ENCODE results near the gene STK33.

Gene STK33

DNA sequence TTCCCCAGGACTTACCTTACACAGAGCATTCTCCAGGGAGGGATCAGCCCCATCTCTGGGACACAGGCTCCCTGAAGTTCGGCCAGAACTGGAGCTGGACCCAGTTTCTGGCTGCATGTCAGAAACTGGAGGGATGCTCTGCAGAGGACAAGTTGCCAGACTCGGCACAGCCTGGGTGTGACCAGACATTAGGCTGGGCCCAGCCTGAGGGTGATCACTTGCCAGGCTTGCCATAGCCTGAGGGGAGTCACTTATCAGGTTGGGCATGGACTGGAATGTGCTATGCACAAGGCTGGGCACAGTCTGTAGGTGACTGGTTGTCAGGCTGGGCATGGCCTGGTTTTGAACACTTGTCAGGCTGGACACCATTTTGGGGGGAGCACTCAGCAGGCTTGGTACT, 30.7 kb upstream of the STK33 start:
- Histone ChIP-seq H3K36me3 (peaks cover 37% of the 10 kb centered on the region), H3K27me3 (no peaks in the 10 kb centered on the region), H3K4me3 (no peak overlapping the region), H3K4me1 (no peaks in the 10 kb centered on the region), H3K27ac (no peak overlapping the region), H4K20me1 (no peaks in the 10 kb centered on the region), H3K9ac (no peak overlapping the region), H3K9me3 (no peaks in the 10 kb centered on the region), H3K4me2 (no peak overlapping the region)
- TF ChIP-seq Cebpa-rat (IDR thresholded peaks at IDR 0.05): no peak

DNA sequence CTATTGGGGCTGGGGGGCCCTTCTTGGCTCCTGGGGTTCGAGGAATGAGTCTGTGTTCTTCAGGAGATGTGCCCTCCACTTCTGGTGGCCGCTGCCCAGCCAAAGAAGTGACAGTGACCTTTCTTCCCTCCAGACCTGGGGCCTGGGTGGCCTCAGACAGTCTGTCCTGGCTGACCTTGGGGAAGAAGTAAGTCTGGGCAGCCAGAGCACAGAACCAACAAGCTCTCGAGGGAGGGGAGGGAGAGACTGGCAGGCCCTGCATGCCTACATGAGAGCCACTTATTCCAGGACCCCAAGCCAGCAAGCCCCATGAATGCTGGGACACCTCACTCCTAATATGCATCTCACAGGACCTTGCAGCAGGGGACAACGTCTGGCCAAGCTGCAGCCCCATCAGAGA, 27.1 kb upstream of the STK33 start:
- Histone ChIP-seq H4K20me1 (no peaks in the 10 kb centered on the region), H3K27me3 (no peaks in the 10 kb centered on the region), H3K4me1 (no peaks in the 10 kb centered on the region), H3K27ac (no peak overlapping the region), H3K4me2 (no peak overlapping the region), H3K9ac (no peak overlapping the region), H3K4me3 (no peak overlapping the region), H3K36me3 (peaks cover 46% of the 10 kb centered on the region), H3K9me3 (no peaks in the 10 kb centered on the region)
- no peak for TF ChIP-seq Cebpa-rat (IDR thresholded peaks at IDR 0.05)

GRCh38 chr11:8617063-8617462, 23.0 kb upstream of the STK33 start:
- H4K20me1 ChIP-seq: no peaks in the 10 kb centered on the region
- no peak overlapping the region for H3K4me3 ChIP-seq
- no peaks in the 10 kb centered on the region for H3K27me3 ChIP-seq
- no peak for TF ChIP-seq Cebpa-rat (IDR thresholded peaks at IDR 0.05)
- H3K36me3 ChIP-seq: peaks cover 26% of the 10 kb centered on the region; the same call in 1 of the 2 replicates
- H3K4me1 ChIP-seq: peaks cover 18% of the 10 kb centered on the region
- no peak overlapping the region for H3K4me2 ChIP-seq
- no peaks in the 10 kb centered on the region for H3K9me3 ChIP-seq
- no peak overlapping the region for H3K9ac ChIP-seq
- no peak overlapping the region for H3K27ac ChIP-seq

DNA sequence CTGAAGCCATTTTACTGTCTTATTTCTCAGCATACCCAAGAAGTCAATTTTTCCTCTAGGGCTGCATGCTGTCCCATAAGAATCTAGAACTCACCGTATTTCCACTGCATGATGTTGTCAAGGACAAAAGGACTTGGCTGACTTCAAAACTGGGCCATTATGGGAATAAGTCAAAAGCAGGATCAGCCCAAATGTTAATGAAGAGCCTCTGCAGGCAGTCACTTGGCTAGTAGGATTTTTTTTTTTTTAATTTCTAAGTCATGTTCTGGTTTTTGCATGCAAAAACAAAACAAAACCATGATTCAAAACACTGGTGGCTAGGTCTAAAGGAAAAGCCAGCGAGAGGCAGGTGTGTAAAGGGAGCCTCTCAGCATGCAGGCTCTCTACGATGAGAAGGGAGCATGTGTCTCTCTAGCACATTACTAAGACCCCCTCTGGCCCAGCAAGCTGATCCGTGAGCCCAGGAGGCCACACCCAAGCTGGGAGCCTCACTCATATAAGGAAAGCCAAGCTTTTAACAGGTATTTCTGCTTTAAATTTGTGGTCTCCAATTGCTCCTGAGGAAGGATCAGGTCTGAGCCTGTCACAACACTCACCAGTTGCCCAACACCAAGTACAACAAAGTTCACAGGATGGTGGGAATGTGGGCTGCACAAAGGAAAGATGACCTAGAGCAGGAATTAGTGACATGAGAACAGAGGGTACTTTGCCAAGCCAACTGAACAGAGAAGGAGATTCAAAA, 21.4 kb upstream of the STK33 start:
- Histone ChIP-seq H3K4me3 (no peak overlapping the region), H3K36me3 (peaks cover 13% of the 10 kb centered on the region; the same call in 1 of the 2 replicates), H4K20me1 (no peaks in the 10 kb centered on the region), H3K4me2 (no peak overlapping the region), H3K4me1 (peaks cover 18% of the 10 kb centered on the region), H3K9me3 (no peaks in the 10 kb centered on the region), H3K27me3 (no peaks in the 10 kb centered on the region), H3K27ac (no peak overlapping the region), H3K9ac (no peak overlapping the region)
- TF ChIP-seq Cebpa-rat (IDR thresholded peaks at IDR 0.05): no peak

- H3K27me3 ChIP-seq: no peaks in the 10 kb centered on the region
- no peak overlapping the region for H3K27ac ChIP-seq
- no peaks in the 10 kb centered on the region for H3K9me3 ChIP-seq
- no peak overlapping the region for H3K9ac ChIP-seq
- 0 out of 2 replicates have a peak, but pooled peaks cover 9% of the 10 kb centered on the region for H3K36me3 ChIP-seq
- H3K4me1 ChIP-seq: peaks cover 18% of the 10 kb centered on the region
- TF ChIP-seq Cebpa-rat (IDR thresholded peaks at IDR 0.05): no peak
- no peaks in the 10 kb centered on the region for H4K20me1 ChIP-seq
- no peak overlapping the region for H3K4me2 ChIP-seq
- no peak overlapping the region for H3K4me3 ChIP-seq
These were observed 20.5 kb upstream of the STK33 start for GRCh38 chr11:8614497-8614896.

GRCh38 chr11:8613036-8613435, 19.0 kb upstream of the STK33 start:
- no peak for TF ChIP-seq Cebpa-rat (IDR thresholded peaks at IDR 0.05)
- Histone ChIP-seq H3K36me3 (0 out of 2 replicates have a peak, but pooled peaks cover 9% of the 10 kb centered on the region), H3K9ac (no peak overlapping the region), H3K4me3 (no peak overlapping the region), H3K4me1 (peaks cover 18% of the 10 kb centered on the region), H3K4me2 (peak overlapping the region; percentile 47), H3K9me3 (no peaks in the 10 kb centered on the region), H3K27ac (no peak overlapping the region), H3K27me3 (no peaks in the 10 kb centered on the region), H4K20me1 (no peaks in the 10 kb centered on the region)

DNA sequence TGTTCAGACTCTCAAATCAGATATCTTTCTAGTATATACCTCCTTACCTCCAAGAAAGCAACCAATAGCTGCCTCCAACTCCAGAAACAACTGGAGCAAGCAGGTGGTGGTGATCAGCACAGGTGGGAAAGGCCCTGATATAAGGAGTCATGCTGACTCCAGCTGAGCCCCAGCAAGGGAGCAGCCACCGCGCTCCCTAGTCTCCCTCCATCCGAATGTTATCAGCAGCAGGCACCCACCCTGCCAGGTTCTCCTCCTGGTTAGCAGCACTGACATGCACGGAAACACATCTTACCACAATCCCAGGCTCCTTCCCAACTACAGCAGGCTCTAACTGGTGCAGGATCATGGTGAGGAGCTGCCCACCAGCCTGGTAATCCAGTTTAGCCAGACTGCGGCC, 18.5 kb upstream of the STK33 start:
- Histone ChIP-seq H3K27ac (no peak overlapping the region), H4K20me1 (no peaks in the 10 kb centered on the region), H3K9ac (no peak overlapping the region), H3K4me3 (no peak overlapping the region), H3K4me2 (peak overlapping the region; percentile 47), H3K27me3 (no peaks in the 10 kb centered on the region), H3K9me3 (no peaks in the 10 kb centered on the region), H3K4me1 (peaks cover 18% of the 10 kb centered on the region), H3K36me3 (0 out of 2 replicates have a peak, but pooled peaks cover 9% of the 10 kb centered on the region)
- TF ChIP-seq Cebpa-rat (IDR thresholded peaks at IDR 0.05): no peak

DNA sequence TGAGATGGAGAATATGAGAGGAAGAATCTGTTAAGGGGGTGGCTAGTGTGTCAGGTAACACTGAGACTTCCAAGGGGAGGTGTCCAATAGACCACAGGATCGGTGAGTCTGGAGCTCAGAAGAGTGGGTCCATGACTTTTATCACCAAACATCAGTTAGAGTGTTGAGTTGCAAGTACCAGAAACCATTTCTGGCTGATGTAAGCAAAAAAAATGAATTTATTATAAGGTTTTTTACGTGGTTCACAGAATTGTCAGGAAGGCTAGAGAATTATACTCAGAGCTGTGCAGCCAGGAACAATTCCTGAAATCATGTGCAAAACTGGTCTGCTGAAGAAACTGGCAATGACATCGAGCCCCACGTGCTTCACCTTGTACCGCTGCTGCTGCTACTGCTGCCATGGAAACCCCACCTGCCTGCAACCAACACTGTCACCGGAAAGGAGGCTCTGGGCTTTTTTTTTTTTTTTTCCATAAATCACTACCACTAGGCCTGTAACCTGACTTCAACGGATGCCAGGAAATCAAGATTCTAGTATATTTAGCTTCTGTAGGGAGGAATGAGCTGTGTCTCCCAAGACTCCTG, 16.6 kb upstream of the STK33 start:
- Histone ChIP-seq H3K9ac (no peak overlapping the region), H3K4me1 (peaks cover 18% of the 10 kb centered on the region), H4K20me1 (no peaks in the 10 kb centered on the region), H3K27ac (no peak overlapping the region), H3K36me3 (no peaks in the 10 kb centered on the region), H3K27me3 (no peaks in the 10 kb centered on the region), H3K9me3 (no peaks in the 10 kb centered on the region), H3K4me3 (no peak overlapping the region), H3K4me2 (no peak overlapping the region)
- TF ChIP-seq Cebpa-rat (IDR thresholded peaks at IDR 0.05): no peak

DNA sequence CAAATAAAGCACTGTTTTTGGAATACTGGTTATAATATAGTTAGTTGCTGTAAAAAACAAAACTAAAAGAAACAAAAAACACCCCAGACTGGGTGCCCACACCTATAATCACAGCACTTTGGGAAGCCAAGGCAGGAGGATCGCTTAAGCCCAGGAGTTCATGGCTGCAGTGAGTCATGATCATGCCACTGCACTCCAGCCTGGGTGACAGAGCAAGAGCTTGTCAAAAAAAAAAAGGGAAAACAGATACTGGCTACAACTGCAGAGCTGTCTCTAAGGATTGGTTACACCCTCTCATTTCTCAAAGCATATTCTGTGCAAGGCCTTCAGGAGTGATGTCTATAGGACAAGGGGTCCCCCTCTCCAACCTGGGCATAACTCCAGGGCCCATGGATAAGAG, 14.6 kb upstream of the STK33 start:
- Histone ChIP-seq H3K27ac (no peak overlapping the region), H3K4me2 (no peak overlapping the region)
- TF ChIP-seq Cebpa-rat (IDR thresholded peaks at IDR 0.05): no peak

GRCh38 chr11:8605971-8606563, 12.0 kb upstream of the STK33 start:
- no peaks in the 10 kb centered on the region for H3K27me3 ChIP-seq
- no peak overlapping the region for H3K9ac ChIP-seq
- TF ChIP-seq Cebpa-rat (IDR thresholded peaks at IDR 0.05): no peak
- no peaks in the 10 kb centered on the region for H4K20me1 ChIP-seq
- no peak overlapping the region for H3K27ac ChIP-seq
- H3K4me3 ChIP-seq: no peak overlapping the region
- H3K4me2 ChIP-seq: no peak overlapping the region
- no peaks in the 10 kb centered on the region for H3K4me1 ChIP-seq
- no peaks in the 10 kb centered on the region for H3K36me3 ChIP-seq
- H3K9me3 ChIP-seq: no peaks in the 10 kb centered on the region

More for the DNA sequence above, 14.6 kb upstream of the STK33 start:
- Histone ChIP-seq H4K20me1 (no peaks in the 10 kb centered on the region), H3K4me3 (no peak overlapping the region), H3K9me3 (no peaks in the 10 kb centered on the region), H3K27me3 (no peaks in the 10 kb centered on the region), H3K36me3 (no peaks in the 10 kb centered on the region), H3K4me1 (peaks cover 14% of the 10 kb centered on the region), H3K9ac (no peak overlapping the region)
